ENCODE results near the gene USE1. TPM values are rescaled to one million over a fixed set of nuclear protein-coding genes. Genes with fewer than 3 reads are reported as not detected.

The USE1 gene
- total and polyA plus RNA-seq, 9 of the 15 experiments (the other 6 are each of a cell fraction or from before 2014, with no cell fraction given): 17.3 to 52.4 (median 34.0) TPM

GRCh38 chr19:17235300-17235970, 20.3 kb downstream of the USE1 start (continued):
- TF ChIP-seq FOXO4 (CRISPR knock-in tag; IDR thresholded peaks at IDR 0.05) (no peak), XRCC3 (IDR thresholded peaks at IDR 0.05) (no peak), HNRNPH1 (optimal IDR thresholded peaks at IDR 0.05; ENCODE audit: low read depth, low read length) (no peak), CEBPB (tag; IDR thresholded peaks at IDR 0.05) (no peak), ZNF318 (IDR thresholded peaks at IDR 0.05; ENCODE audit: borderline replicate concordance in 1 of 2, low read depth in 1 of 2) (no peak), STAT5B (CRISPR knock-in tag; IDR thresholded peaks at IDR 0.05) (no peak), MAZ (CRISPR knock-in tag; conservative IDR thresholded peaks at IDR 0.05 in 1 of 2, IDR thresholded peaks at IDR 0.05 in 1 of 2) (peak; percentile 59 to 85; a peak in 2 of 4 replicates), CEBPG (CRISPR knock-in tag; IDR thresholded peaks at IDR 0.05) (no peak; the same call in 1 of the 2 replicates), CEBPG (tag; conservative IDR thresholded peaks at IDR 0.05 in 1 of 2, IDR thresholded peaks at IDR 0.05 in 1 of 2) (no peak), NCOR1 (IDR thresholded peaks at IDR 0.05) (no peak), NBN (IDR thresholded peaks at IDR 0.05; ENCODE audit: low read depth) (no peak), SFPQ (IDR thresholded peaks at IDR 0.05; ENCODE audit: low read depth, low read length) (no peak)

Data from K562 (cell line).